Hepatic stellate cell (primary cell): ENCODE results near the gene FBXO30.

Source experiments
- DNase-seq: peaks from one replicate; pipeline ENCODE4 v3.0.0; 2011; ENCODE audit warnings: low spot score

The FBXO30 gene

GRCh38 chr6:145752638-145753037, 62.0 kb downstream of the FBXO30 start:
- no peak for DNase-seq

- peak; percentile 50 for DNase-seq
Measured at GRCh38 chr6:145749632-145750031, 65.0 kb downstream of the FBXO30 start.

GRCh38 chr6:145745861-145746260, 68.7 kb downstream of the FBXO30 start:
- DNase-seq, result no peak

GRCh38 chr6:145744619-145745018, 70.0 kb downstream of the FBXO30 start:
- DNase-seq, result no peak
